ENCODE measurements around the gene S100B.
"Not testable (repeated sequence)": the region's sequence is repeated elsewhere in the genome, so short reads cannot be mapped to it uniquely, and the experiment has no call there.

S100B gene

DNA sequence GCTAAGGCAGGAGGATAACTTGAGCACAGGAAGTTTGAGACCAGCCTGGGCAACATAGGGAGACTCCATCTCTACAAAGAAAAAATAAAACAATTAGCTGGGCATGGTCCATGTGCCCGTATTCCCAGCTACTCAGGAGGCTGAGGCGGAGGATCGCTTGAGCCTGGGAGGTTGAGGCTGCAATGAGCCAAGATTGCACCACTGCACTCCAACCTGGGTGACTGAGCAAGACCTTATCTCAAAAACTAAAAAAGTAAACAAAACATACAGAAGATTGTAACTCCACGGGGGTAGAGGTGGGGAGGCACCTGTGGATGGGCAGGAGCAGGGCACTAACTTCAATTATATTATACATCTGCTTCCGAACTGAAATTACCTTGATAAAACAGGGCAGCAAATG lies 4.6 kb downstream of the S100B start:
- no peak for DNase-seq

DNA sequence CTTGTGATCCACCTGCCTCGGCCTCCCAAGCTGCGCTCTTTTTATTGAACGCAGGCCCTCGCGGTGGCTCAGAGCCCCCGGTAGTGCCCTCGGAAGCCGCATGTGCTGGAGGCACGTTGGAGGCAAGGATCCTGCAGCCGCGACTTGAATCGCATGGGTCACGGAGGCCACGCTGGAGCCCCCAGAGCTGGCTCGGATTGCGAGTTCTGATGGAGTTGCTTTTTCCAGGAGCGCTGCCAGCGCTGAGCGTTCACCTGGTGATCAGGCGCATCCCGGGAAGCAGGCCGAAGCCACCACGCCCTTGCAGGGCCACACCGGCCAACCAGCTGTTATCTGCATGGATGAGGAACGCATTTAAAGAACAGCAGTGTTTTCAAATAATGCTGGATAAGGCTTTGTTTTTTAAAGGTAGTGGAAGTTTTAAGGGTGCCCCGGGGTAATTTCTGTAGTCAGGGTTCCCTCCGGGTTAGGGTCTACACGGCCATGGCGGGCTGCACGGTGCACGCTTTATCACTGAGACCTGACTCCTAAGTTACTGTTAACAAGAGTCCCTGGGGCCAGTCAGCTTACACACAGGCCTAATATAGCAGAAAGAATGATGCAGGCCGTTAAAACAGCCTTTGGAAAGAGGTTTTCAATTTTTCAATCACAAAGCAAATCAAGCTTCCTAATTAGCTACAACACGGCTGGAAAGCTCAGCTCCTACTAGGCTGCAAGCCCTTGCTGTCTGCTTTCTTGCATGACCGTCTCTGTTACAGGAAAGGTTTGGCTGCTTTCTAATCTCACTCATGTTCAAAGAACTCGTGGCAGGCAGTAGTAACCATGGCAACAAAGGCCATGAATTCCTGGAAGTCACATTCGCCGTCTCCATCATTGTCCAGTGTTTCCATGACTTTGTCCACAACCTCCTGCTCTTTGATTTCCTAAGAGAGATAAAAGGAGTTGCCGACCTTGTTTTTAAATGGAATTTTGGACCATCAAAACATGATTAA lies 6.0 kb downstream of the S100B start:
- DNase-seq = no peak

- no peak for DNase-seq
These were observed 7.0 kb downstream of the S100B start for GRCh38 chr21:46597896-46598343.

DNA sequence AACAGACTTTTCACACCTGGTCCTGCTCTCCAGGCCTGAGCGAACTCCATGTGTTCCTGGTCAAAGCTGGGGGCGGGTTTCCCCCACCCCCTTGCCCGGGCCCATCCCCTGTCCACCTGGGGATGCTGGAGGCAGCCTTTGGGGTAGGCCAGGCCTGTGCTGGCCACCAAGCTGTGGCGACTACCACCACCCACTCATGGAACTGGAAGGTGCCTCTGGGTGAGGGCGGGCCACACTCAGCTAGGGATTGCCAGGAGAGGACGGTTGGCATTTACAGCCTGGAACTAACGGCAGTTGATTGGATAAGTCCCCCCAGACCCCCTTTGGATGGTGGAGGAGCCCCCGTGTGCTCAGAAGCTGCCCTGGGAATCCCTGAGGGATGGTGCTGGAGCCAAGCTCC lies 7.9 kb downstream of the S100B start:
- no peak for DNase-seq

- no peak for DNase-seq
These were observed 8.7 kb downstream of the S100B start for GRCh38 chr21:46596201-46596600.

DNA sequence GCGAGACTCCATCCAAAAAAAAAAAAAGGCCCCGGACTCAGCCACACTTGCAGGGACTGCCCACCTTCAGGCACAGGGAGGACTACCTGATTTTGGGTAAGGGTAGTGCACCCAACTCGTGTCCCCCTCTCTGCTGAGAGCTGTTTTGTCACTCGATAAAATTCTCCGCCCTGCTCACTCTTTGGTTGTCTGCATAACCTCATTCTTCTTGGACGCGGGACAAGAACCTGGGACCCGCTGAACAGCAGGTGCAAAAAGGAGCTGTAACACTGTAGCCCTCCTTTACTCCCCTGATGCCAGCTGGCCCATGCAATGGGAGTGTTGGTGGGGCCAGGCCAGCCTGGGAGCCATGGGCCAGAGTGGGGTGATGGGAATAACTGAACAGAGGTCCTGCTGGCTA lies 10.6 kb downstream of the S100B start:
- no peak for DNase-seq

- DNase-seq = no peak
These were observed 19.5 kb downstream of the S100B start for GRCh38 chr21:46585191-46585953.

DNA sequence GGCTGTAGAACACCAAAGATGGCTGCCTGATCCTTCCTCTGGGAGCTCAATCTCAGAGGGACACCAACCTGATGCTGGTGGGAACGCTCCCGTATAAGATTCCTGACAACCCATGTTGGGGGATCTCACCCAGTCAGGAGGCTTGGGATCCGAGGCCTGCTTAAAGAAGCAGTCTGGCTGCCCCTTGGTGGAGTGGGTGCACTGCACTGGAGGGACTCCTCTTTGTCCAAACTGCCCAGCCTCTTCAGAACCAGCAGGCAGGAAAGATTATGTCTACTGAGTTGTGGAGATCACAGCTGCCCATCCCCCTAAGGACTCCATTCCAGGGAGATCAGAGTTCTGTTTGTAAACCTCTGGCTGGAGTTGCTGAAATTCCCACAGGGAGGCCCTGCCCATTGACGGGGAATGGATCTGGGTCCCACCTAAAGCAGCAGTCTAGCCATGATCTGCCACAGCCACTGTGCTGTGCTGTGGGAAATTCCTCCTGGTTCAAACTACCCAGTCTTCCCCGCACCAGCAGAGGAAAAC lies 23.0 kb downstream of the S100B start:
- no peak for DNase-seq

DNA sequence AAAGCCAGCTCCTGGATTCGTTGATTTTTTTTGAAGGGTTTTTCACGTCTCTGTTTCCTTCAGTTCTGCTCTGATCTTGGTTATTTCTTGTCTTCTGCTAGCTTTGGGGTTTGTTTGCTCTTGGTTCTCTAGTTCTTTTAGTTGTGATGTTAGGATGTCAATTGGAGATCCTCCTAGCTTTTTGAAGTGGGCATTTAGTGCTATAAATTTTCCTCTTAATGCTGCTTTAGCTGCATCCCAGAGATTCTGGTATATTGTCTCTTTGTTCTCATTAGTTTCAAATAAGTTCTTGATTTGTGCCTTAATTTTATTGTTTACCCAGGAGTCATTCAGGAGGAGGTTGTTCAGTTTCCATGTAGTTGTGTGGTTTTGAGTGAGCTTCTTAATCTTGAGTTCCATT lies 25.5 kb downstream of the S100B start:
- not testable (repeated sequence) for DNase-seq

DNA sequence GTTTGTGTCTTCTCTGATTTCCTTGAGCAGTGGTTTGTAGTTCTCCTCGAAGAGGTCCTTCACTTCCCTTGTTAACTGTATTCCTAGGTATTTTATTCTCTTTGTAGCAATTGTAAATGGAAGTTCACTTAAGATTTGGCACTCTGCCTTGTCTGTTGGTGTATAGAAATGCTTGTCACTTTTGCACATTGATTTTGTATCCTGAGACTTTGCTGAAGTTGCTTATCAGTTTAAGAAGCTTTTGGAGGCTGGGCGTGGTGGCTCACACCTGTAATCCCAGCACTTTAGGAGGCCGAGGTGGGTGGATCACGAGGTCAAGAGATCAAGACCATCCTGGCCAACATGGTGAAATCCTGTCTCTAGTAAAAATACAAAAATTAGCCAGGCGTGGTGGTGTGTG lies 27.1 kb downstream of the S100B start:
- not testable (repeated sequence) for DNase-seq

- DNase-seq = no peak
These were observed 32.0 kb downstream of the S100B start for GRCh38 chr21:46572850-46573249.

GRCh38 chr21:46570631-46571030 lies 34.3 kb downstream of the S100B start:
- DNase-seq = no peak

DNA sequence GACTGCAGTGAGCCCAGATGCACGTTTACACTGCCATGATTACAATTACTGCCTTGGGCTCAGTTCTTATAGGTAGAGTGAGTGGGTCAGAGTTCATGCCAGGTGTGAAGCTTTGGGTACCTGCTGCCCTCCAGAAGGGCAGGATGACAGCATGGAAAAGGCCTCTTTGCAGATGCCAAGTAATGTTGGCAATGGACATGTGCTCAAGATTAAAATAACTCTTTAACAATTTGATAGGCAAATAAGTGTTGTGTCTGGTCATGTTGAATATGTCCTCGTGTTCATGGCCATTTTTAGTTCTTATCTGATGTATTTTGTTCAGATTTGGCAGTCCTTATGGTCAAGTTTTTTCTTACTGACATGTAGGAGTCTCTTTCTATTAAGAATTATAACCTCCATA lies 34.8 kb downstream of the S100B start:
- DNase-seq = no peak

DNA sequence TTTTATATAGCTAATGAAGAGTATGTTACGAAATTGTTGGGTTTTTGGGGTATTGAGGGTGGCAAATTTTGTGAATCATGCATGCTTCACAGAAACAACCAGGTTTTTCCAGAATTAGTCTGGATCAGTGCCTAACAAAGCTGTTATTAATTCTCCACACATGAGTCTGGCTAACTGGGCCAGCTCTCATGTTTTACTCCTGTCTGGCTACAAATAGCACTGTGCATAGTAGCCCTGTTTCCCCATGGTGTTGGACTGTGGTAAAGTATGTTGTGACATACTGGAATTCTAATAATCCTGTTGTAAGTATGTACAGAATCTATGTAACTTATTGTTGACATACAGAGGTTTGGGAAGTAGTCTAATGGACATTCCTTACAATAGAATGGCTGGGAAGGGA lies 35.8 kb downstream of the S100B start:
- DNase-seq = no peak

DNA sequence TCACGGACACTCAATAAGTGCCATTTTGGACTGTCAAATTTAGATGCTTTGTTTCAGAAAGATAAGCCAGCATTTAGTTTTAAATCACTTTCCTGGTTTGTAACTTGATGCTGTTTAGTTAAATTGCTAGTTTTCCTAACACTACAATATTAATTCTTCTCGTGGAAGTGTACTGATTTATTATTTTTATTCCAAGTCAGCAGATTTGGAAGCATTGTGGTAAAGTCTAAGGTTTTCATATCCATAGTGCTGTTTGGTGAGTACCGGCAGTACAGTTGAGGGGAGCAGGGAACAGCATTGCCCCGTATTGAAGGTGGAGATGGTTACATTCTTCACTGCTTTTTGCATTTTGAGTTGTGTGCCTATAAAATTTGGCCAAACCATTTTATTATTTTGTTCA lies 36.3 kb downstream of the S100B start:
- no peak for DNase-seq

- DNase-seq = no peak
These were observed 37.5 kb downstream of the S100B start for GRCh38 chr21:46567348-46567747.

GRCh38 chr21:46564391-46564790 lies 40.5 kb downstream of the S100B start:
- DNase-seq = no peak

DNA sequence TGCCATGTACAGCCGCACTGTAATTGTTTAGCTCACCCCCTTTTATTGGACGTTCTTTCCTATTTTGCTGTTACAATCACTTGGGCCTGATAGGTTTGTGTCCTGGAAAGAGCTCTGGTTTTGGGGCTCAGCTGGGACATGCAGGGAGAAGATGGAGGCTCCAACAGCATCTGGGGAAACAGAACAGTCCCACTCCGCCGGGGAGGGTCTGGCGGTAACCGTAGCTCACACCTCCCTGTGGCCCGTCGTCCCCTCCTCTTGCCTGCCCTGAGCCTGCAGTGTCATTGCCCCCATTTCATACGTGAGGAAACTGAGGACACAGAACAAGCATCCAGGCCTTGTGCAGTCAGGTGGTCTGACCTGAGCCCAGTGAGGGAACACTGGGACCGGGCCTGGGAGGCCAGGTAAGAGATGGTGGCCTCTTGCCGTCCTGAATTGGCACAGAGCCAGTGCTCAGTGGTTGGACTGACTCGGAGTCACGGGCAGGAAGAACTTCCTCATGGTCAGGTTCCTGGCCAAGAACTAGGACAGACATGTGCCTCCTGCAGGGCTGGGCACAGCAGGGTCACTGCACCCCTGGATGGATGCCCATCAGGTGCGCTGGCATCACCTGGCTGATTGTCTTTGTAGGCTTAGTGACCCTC lies 41.8 kb downstream of the S100B start:
- no peak for DNase-seq

DNA sequence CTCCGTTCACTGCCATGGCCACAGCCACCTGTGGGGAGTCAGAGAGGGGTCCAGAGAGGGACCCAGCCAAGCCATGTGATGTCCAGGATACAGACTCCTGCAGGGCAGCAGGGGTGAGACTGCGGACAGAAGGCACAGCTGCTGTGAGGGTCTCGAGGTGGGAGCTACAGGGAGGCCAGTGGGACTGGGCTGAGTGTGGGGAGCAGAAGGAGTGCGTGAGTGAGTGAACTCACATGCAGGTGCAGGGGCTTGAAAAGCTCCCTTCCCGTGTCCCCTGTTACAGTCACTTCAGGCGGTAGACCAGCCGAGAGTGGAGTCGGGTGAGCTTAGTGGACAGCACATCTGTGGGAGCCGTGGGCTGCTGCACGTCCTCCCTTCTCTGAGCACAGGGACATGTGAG lies 42.4 kb downstream of the S100B start:
- no peak for DNase-seq

DNA sequence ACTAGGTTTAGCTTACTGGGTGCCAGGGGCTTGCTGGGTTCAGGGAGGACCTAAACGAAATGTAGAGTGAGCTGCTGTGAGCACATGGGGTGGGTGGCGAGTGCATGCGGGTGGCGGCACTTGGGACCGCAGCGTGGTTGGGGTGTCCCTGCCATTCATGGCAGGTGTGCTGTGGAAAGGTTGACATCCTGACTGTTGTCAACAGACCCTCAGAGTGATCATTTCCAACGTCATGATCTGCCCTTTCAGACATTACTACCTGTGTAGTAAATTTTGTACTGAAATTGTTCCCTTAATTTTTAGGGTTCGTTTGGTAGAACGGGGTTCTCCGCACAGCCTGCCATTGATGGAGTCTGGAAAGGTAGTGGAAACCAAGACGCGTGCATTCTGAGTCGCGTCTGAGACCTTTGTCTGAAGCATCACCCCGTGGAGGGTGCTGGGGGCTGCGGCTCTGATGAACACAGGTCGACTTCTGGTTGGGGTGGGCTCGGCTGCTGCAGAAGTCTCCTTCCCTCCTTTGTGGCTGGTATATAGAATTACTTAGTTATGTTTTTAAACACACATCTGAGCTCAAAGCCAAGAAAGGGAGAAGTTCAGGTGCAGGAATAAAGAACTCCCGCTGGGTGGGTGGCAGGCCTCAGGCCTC lies 43.3 kb downstream of the S100B start:
- no peak for DNase-seq

GRCh38 chr21:46560568-46561444 lies 44.1 kb downstream of the S100B start:
- no peak for DNase-seq
